OCI-LY1 (cell line): Measurements from ENCODE around the gene GLT8D2.

Experiments used
- H2AFZ ChIP-seq: fragments of 200-600 bp; sonication (generic), shearing (Covaris generic); 2 replicates; pipeline ENCODE4 v1.6.0; 2014; ENCODE audit warnings: antibody characterized with exemption, mild to moderate bottlenecking, low read length
- H3F3A ChIP-seq: fragments of 200-600 bp; sonication (generic), shearing (Covaris generic); 2 replicates; pipeline ENCODE4 v1.6.0; 2014; ENCODE audit warnings: mild to moderate bottlenecking, antibody characterized with exemption, low read length, moderate library complexity; ENCODE audit not compliant: insufficient read depth
- H3K27ac ChIP-seq: fragments of 200-600 bp; sonication (generic); 2 replicates; pipeline ENCODE4 v1.5.1; 2014; ENCODE audit warnings: low read length, mixed run types, mild to moderate bottlenecking, low read depth; ENCODE audit not compliant: poor library complexity, severe bottlenecking
- H3K27me3 ChIP-seq: fragments of 200-600 bp; sonication (generic); 2 replicates; pipeline ENCODE4 v1.6.0; 2014; ENCODE audit warnings: antibody characterized with exemption, mild to moderate bottlenecking, low read length, moderate library complexity; ENCODE audit not compliant: insufficient read depth
- H3K36me3 ChIP-seq: fragments of 200-600 bp; sonication (generic); 2 replicates; pipeline ENCODE4 v1.6.1; 2014; ENCODE audit warnings: mild to moderate bottlenecking, antibody characterized with exemption, low read length, moderate library complexity, mixed read lengths; ENCODE audit not compliant: insufficient read depth
- H3K4me1 ChIP-seq: fragments of 200-600 bp; sonication (generic); 2 replicates; pipeline ENCODE4 v1.5.1; 2014; ENCODE audit warnings: mild to moderate bottlenecking, low read length, moderate library complexity; ENCODE audit not compliant: insufficient read depth, severe bottlenecking
- H3K4me2 ChIP-seq: fragments of 200-600 bp; sonication (generic), shearing (Covaris generic); 2 replicates; pipeline ENCODE4 v1.6.1; 2014; ENCODE audit warnings: low read length
- H3K4me3 ChIP-seq: fragments of 200-600 bp; sonication (generic); 2 replicates; pipeline ENCODE4 v1.5.1; 2014; ENCODE audit warnings: low read length, low read depth, mild to moderate bottlenecking, mixed read lengths; ENCODE audit not compliant: poor library complexity, severe bottlenecking
- H3K79me2 ChIP-seq: fragments of 200-600 bp; shearing (Covaris generic); 2 replicates; pipeline ENCODE4 v1.6.1; 2016; ENCODE audit warnings: mixed run types, low read length, mixed read lengths; ENCODE audit not compliant: insufficient read depth
- H3K9ac ChIP-seq: fragments of 200-600 bp; sonication (generic), shearing (Covaris generic); 2 replicates; pipeline ENCODE4 v1.6.1; 2014; ENCODE audit warnings: mild to moderate bottlenecking, low read length, mixed read lengths
- H3K9me2 ChIP-seq: fragments of 200-600 bp; sonication (generic), shearing (Covaris generic); 2 replicates; pipeline ENCODE4 v1.6.1; 2014; ENCODE audit warnings: low read depth, mild to moderate bottlenecking, low read length, mixed read lengths
- H3K9me3 ChIP-seq: fragments of 200-600 bp; shearing (Covaris generic); 2 replicates; pipeline ENCODE4 v1.6.1; 2014; ENCODE audit warnings: low read length, mixed read lengths
- H4K20me1 ChIP-seq: fragments of 200-600 bp; sonication (generic), shearing (Covaris generic); 2 replicates; pipeline ENCODE4 v1.6.0; 2016; ENCODE audit warnings: mild to moderate bottlenecking, low read length; ENCODE audit not compliant: insufficient read depth
- EZH2 ChIP-seq: fragments of 200-600 bp; sonication (generic), shearing (Covaris generic); IDR thresholded peaks from 2 replicates; pipeline ENCODE4 v1.8.0; 2017; ENCODE audit warnings: borderline replicate concordance, mixed run types, mild to moderate bottlenecking, antibody characterized with exemption, low read length, moderate library complexity, mixed read lengths
- TF ChIP-seq, protein P1 (sequence below): fragments of 200-600 bp; sonication (generic), shearing (Covaris generic); IDR thresholded peaks from 2 replicates; pipeline ENCODE4 v1.5.1; 2017; ENCODE audit warnings: mild to moderate bottlenecking, antibody characterized with exemption, low read length, moderate library complexity, mixed read lengths

The GLT8D2 gene

DNA sequence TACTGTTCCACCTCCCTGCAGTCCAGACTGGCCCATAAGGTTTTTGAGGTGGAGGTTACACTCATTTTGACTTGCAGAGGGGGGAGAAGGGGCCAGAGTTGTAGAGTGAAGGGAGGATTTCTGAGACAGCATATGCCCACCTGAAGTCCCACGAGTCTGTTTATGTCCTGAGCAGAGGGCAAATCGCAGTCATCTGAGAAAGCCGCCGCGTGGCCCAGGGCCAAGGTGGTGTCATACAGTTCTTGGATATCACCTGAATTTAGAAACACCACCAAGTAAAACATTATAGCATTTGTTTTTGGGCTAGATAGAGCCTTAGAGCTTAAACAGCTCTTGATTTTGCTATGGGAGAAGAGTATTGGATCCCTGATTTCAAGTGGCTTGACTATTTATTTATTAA is 53.4 kb downstream of the GLT8D2 start:
- H3K27ac ChIP-seq = no peak overlapping the region
- no peak overlapping the region for H3K9ac ChIP-seq
- H3K4me2 ChIP-seq = no peak overlapping the region
- H3K27me3 ChIP-seq = no peaks in the 10 kb centered on the region
- no peaks in the 10 kb centered on the region for H3K9me2 ChIP-seq
- H3K79me2 ChIP-seq = no peaks in the 10 kb centered on the region
- H2AFZ ChIP-seq = no peak overlapping the region
- H3F3A ChIP-seq = no peaks in the 10 kb centered on the region
- no peaks in the 10 kb centered on the region for H3K4me1 ChIP-seq
- no peaks in the 10 kb centered on the region for H4K20me1 ChIP-seq
- no peaks in the 10 kb centered on the region for H3K36me3 ChIP-seq
- H3K4me3 ChIP-seq = no peak overlapping the region
- no peaks in the 10 kb centered on the region for H3K9me3 ChIP-seq
- TF ChIP-seq EZH2 = no peak
- TF ChIP-seq, protein P1, sequence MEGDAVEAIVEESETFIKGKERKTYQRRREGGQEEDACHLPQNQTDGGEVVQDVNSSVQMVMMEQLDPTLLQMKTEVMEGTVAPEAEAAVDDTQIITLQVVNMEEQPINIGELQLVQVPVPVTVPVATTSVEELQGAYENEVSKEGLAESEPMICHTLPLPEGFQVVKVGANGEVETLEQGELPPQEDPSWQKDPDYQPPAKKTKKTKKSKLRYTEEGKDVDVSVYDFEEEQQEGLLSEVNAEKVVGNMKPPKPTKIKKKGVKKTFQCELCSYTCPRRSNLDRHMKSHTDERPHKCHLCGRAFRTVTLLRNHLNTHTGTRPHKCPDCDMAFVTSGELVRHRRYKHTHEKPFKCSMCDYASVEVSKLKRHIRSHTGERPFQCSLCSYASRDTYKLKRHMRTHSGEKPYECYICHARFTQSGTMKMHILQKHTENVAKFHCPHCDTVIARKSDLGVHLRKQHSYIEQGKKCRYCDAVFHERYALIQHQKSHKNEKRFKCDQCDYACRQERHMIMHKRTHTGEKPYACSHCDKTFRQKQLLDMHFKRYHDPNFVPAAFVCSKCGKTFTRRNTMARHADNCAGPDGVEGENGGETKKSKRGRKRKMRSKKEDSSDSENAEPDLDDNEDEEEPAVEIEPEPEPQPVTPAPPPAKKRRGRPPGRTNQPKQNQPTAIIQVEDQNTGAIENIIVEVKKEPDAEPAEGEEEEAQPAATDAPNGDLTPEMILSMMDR = no peak

DNA sequence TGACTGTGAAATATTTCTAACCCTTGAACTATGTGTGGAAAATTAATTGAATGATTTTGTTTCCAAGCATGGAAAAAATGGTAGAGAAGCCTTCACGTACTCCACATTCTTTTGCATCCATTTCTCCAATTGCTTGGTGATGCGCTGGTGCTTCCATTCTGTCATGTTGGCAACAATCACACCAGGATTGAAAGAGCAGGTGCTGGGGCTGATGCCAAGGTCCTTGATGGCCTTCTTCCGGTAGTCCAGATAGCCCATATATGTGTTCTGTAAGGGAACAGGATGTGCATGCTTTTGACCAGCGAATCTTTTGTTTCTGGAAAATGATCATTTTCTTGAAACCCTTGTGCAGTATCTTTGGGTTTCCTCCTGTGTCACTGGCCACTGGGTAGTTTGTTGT is 55.8 kb downstream of the GLT8D2 start:
- H4K20me1 ChIP-seq = no peaks in the 10 kb centered on the region
- no peaks in the 10 kb centered on the region for H3K27me3 ChIP-seq
- no peak overlapping the region for H2AFZ ChIP-seq
- no peak overlapping the region for H3K27ac ChIP-seq
- peaks cover 2% of the 10 kb centered on the region; the same call in 1 of the 2 replicates for H3K36me3 ChIP-seq
- no peaks in the 10 kb centered on the region for H3K9me2 ChIP-seq
- no peak overlapping the region for H3K4me3 ChIP-seq
- H3K9me3 ChIP-seq = no peaks in the 10 kb centered on the region
- TF ChIP-seq EZH2 = no peak
- TF ChIP-seq, protein P1 = no peak
- H3K79me2 ChIP-seq = no peaks in the 10 kb centered on the region
- no peaks in the 10 kb centered on the region for H3F3A ChIP-seq
- H3K4me2 ChIP-seq = no peak overlapping the region
- H3K4me1 ChIP-seq = no peaks in the 10 kb centered on the region
- H3K9ac ChIP-seq = no peak overlapping the region

DNA sequence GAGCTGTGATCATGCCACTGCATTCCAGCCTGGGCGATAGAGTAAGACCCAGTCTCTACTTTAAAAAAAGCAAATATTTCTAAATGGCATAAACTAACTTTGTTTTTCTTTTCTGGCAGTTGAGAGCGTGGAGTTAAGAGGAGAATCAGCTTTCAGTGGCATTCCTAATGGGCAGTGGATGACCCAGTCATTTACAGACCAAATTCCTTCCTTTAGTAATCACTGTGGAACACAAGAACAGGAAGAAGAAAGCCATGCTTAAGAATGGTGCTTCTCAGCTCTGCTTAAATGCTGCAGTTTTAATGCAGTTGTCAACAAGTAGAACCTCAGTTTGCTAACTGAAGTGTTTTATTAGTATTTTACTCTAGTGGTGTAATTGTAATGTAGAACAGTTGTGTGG is 63.2 kb downstream of the GLT8D2 start:
- Histone ChIP-seq H3K9ac (no peak overlapping the region), H3K9me3 (no peaks in the 10 kb centered on the region), H2AFZ (no peak overlapping the region), H3K27me3 (no peaks in the 10 kb centered on the region), H3K4me2 (no peak overlapping the region), H3K36me3 (peaks cover 21% of the 10 kb centered on the region), H3K4me1 (no peaks in the 10 kb centered on the region), H3K4me3 (no peak overlapping the region), H3K27ac (no peak overlapping the region), H3K9me2 (no peaks in the 10 kb centered on the region), H3F3A (no peaks in the 10 kb centered on the region), H4K20me1 (no peaks in the 10 kb centered on the region), H3K79me2 (no peaks in the 10 kb centered on the region)
- no peak for TF ChIP-seq EZH2
- TF ChIP-seq, protein P1 = no peak
